Neural progenitor cell (in vitro differentiated cells): ENCODE results near the gene MSI2. TPM values are rescaled to one million over a fixed set of nuclear protein-coding genes. Genes with fewer than 3 reads are reported as not detected.

Source experiments
- DNase-seq: peaks from one replicate; pipeline ENCODE4 v3.0.0-alpha.2; 2016; ENCODE audit warnings: low spot score
- H2AFZ ChIP-seq: fragments of 200-600 bp; sonication (generic); replicated peaks from 2 replicates; pipeline ENCODE4 v1.6.1; 2016; ENCODE audit warnings: antibody characterized with exemption
- H3F3A ChIP-seq: fragments of 200-600 bp; sonication (generic); 2 replicates; pipeline ENCODE4 v1.6.1; 2016; ENCODE audit warnings: antibody characterized with exemption, low read depth
- H3K27ac ChIP-seq: fragments of 200-600 bp; sonication (generic); 2 replicates; pipeline ENCODE4 v1.5.1; 2016; ENCODE audit warnings: mild to moderate bottlenecking
- H3K27me3 ChIP-seq: fragments of 200-600 bp; sonication (generic); 2 replicates; pipeline ENCODE4 v1.6.1; 2016; ENCODE audit warnings: mild to moderate bottlenecking, moderate library complexity
- H3K36me3 ChIP-seq: fragments of 200-600 bp; sonication (generic); 2 replicates; pipeline ENCODE4 v1.5.1; 2016
- H3K4me1 ChIP-seq: fragments of 200-600 bp; sonication (generic); 2 replicates; pipeline ENCODE4 v1.6.1; 2016; ENCODE audit warnings: mixed run types
- H3K4me2 ChIP-seq: fragments of 200-600 bp; sonication (generic); 2 replicates; pipeline ENCODE4 v1.6.1; 2016
- H3K4me3 ChIP-seq: fragments of 200-600 bp; sonication (generic); 2 replicates; pipeline ENCODE4 v1.5.1; 2016
- H3K79me2 ChIP-seq: fragments of 200-600 bp; sonication (generic); 2 replicates; pipeline ENCODE4 v1.6.1; 2016; ENCODE audit warnings: low read depth
- H3K9ac ChIP-seq: fragments of 200-600 bp; sonication (generic); 2 replicates; pipeline ENCODE4 v1.6.1; 2016
- H3K9me3 ChIP-seq: fragments of 200-600 bp; sonication (generic); 2 replicates; pipeline ENCODE4 v1.5.1; 2016; ENCODE audit warnings: low read depth
- H4K20me1 ChIP-seq: fragments of 200-600 bp; sonication (generic); 2 replicates; pipeline ENCODE4 v1.6.1; 2016; ENCODE audit warnings: low read depth
- H3K27ac Mint-ChIP-seq: 3 replicates; pipeline ENCODE4 v1.8.0; 2021; ENCODE audit warnings: mixed read lengths
- H3K27me3 Mint-ChIP-seq: 2 replicates; pipeline ENCODE4 v1.8.0; 2022; ENCODE audit warnings: low read depth, mild to moderate bottlenecking, inconsistent platforms, moderate library complexity, mixed read lengths; ENCODE audit not compliant: insufficient read depth
- H3K36me3 Mint-ChIP-seq: 3 replicates; pipeline ENCODE4 v1.8.0; 2021; ENCODE audit warnings: mixed read lengths
- H3K4me1 Mint-ChIP-seq: 3 replicates; pipeline ENCODE4 v1.8.0; 2021; ENCODE audit warnings: mixed read lengths
- H3K4me3 Mint-ChIP-seq: 3 replicates; pipeline ENCODE4 v1.8.0; 2021; ENCODE audit warnings: mild to moderate bottlenecking, moderate library complexity, mixed read lengths
- H3K9me3 Mint-ChIP-seq: 3 replicates; pipeline ENCODE4 v1.8.0; 2020; ENCODE audit warnings: mixed read lengths
- CTCF ChIP-seq: fragments of 200-600 bp; sonication (generic); IDR thresholded peaks from 2 replicates; pipeline ENCODE4 v1.5.1; 2017; ENCODE audit warnings: antibody characterized with exemption, mild to moderate bottlenecking
- EZH2 ChIP-seq: fragments of 200-600 bp; sonication (generic); IDR thresholded peaks from 2 replicates; pipeline ENCODE4 v1.6.1; 2017; ENCODE audit warnings: antibody characterized with exemption, mild to moderate bottlenecking, moderate library complexity
- EZH2phosphoT487 ChIP-seq: fragments of 200-600 bp; sonication (generic); IDR thresholded peaks from 2 replicates; pipeline ENCODE4 v1.6.1; 2017; ENCODE audit warnings: antibody characterized with exemption
- total RNA-seq: library from RNA; depleted of rRNA; stranded (reverse); fragments of >200 nt; gene quantifications from 2 replicates; pipeline ENCODE4 v1.2.3, GENCODE V29; 2015; ENCODE audit warnings: low replicate concordance

MSI2 gene
- total RNA-seq, 1 donor from 2014 or later: 96.9 TPM

- Histone ChIP-seq H3K4me3 (no peak overlapping the region), H3K9me3 (peaks cover 14% of the 10 kb centered on the region), H3K4me2 (no peak overlapping the region), H3F3A (peaks cover 20% of the 10 kb centered on the region), H3K9ac (no peak overlapping the region), H3K36me3 (no peaks in the 10 kb centered on the region), H3K27me3 (no peaks in the 10 kb centered on the region), H3K4me1 (peaks cover 28% of the 10 kb centered on the region), H3K79me2 (peaks cover 99% of the 10 kb centered on the region), H4K20me1 (peaks cover 10% of the 10 kb centered on the region), H3K27ac (no peak overlapping the region), H2AFZ (no peak overlapping the region)
- no peak for DNase-seq
- peaks cover 44% of the 10 kb centered on the region for H3K9me3 Mint-ChIP-seq
- H3K27me3 Mint-ChIP-seq: peaks cover 6% of the 10 kb centered on the region
- peaks cover 40% of the 10 kb centered on the region for H3K4me1 Mint-ChIP-seq
- H3K4me3 Mint-ChIP-seq: no peak overlapping the region
- no peak overlapping the region for H3K27ac Mint-ChIP-seq
- TF ChIP-seq CTCF (no peak), EZH2phosphoT487 (no peak), EZH2 (no peak)
- H3K36me3 Mint-ChIP-seq: peaks cover 66% of the 10 kb centered on the region
These were observed 135.6 kb downstream of the MSI2 start for GRCh38 chr17:57391857-57392471.

- Mint-ChIP-seq H3K27me3 (peaks cover 6% of the 10 kb centered on the region), H3K36me3 (peaks cover 57% of the 10 kb centered on the region), H3K9me3 (peaks cover 34% of the 10 kb centered on the region), H3K4me3 (no peak overlapping the region), H3K4me1 (peaks cover 54% of the 10 kb centered on the region), H3K27ac (no peak overlapping the region)
- DNase-seq: no peak
- H3K9me3 ChIP-seq: peaks cover 8% of the 10 kb centered on the region
- H3K79me2 ChIP-seq: peaks cover 99% of the 10 kb centered on the region
- no peak for TF ChIP-seq EZH2
- no peak for TF ChIP-seq CTCF
- TF ChIP-seq EZH2phosphoT487: no peak
- no peaks in the 10 kb centered on the region for H3K36me3 ChIP-seq
- H3K9ac ChIP-seq: no peak overlapping the region
- H3K4me3 ChIP-seq: no peak overlapping the region
- no peak overlapping the region for H3K27ac ChIP-seq
- H3K4me1 ChIP-seq: peaks cover 35% of the 10 kb centered on the region
- H4K20me1 ChIP-seq: peaks cover 15% of the 10 kb centered on the region
- peaks cover 20% of the 10 kb centered on the region for H3F3A ChIP-seq
- no peaks in the 10 kb centered on the region for H3K27me3 ChIP-seq
- H2AFZ ChIP-seq: no peak overlapping the region
- H3K4me2 ChIP-seq: no peak overlapping the region
These were observed 137.0 kb downstream of the MSI2 start for GRCh38 chr17:57393368-57393767.

- H2AFZ ChIP-seq: no peak overlapping the region
- peaks cover 34% of the 10 kb centered on the region for H3K9me3 Mint-ChIP-seq
- TF ChIP-seq EZH2phosphoT487 (no peak), EZH2 (no peak), CTCF (no peak)
- peaks cover 55% of the 10 kb centered on the region for H3K36me3 Mint-ChIP-seq
- no peak overlapping the region for H3K4me3 Mint-ChIP-seq
- H3K27ac ChIP-seq: no peak overlapping the region
- H3K79me2 ChIP-seq: peaks cover 100% of the 10 kb centered on the region
- peak overlapping the region; percentile 91 for H3K27ac Mint-ChIP-seq
- H3F3A ChIP-seq: peaks cover 17% of the 10 kb centered on the region
- DNase-seq: no peak
- H4K20me1 ChIP-seq: peaks cover 15% of the 10 kb centered on the region
- no peaks in the 10 kb centered on the region for H3K36me3 ChIP-seq
- H3K4me2 ChIP-seq: no peak overlapping the region
- H3K9me3 ChIP-seq: peaks cover 8% of the 10 kb centered on the region
- H3K27me3 ChIP-seq: no peaks in the 10 kb centered on the region
- H3K4me1 ChIP-seq: peaks cover 35% of the 10 kb centered on the region
- H3K9ac ChIP-seq: no peak overlapping the region
- no peak overlapping the region for H3K4me3 ChIP-seq
- H3K4me1 Mint-ChIP-seq: peaks cover 59% of the 10 kb centered on the region
- H3K27me3 Mint-ChIP-seq: peaks cover 3% of the 10 kb centered on the region
These were observed 138.1 kb downstream of the MSI2 start for GRCh38 chr17:57394375-57394774.
